OCI-LY3 (cell line): ENCODE data around the gene MROH8.

Source experiments
- CTCF ChIP-seq: fragments of 200-600, 300-600 bp; sonication (generic); IDR thresholded peaks from 2 replicates; pipeline ENCODE4 v1.5.1; 2014; ENCODE audit warnings: antibody characterized with exemption, low read length, low read depth
- EZH2phosphoT487 ChIP-seq: fragments of 200-600 bp; shearing (Covaris generic); IDR thresholded peaks from 2 replicates; pipeline ENCODE4 v1.6.1; 2018; ENCODE audit warnings: antibody characterized with exemption, mixed run types, low read depth

GRCh38 chr20:37151529-37151928 lies 27.8 kb downstream of the MROH8 start:
- TF ChIP-seq CTCF (no peak), EZH2phosphoT487 (no peak)
